ENCODE results near the gene TEX11.
"Not testable (repeated sequence)": the region's sequence is repeated elsewhere in the genome, so short reads cannot be mapped to it uniquely, and the experiment has no call there.

Gene TEX11

DNA sequence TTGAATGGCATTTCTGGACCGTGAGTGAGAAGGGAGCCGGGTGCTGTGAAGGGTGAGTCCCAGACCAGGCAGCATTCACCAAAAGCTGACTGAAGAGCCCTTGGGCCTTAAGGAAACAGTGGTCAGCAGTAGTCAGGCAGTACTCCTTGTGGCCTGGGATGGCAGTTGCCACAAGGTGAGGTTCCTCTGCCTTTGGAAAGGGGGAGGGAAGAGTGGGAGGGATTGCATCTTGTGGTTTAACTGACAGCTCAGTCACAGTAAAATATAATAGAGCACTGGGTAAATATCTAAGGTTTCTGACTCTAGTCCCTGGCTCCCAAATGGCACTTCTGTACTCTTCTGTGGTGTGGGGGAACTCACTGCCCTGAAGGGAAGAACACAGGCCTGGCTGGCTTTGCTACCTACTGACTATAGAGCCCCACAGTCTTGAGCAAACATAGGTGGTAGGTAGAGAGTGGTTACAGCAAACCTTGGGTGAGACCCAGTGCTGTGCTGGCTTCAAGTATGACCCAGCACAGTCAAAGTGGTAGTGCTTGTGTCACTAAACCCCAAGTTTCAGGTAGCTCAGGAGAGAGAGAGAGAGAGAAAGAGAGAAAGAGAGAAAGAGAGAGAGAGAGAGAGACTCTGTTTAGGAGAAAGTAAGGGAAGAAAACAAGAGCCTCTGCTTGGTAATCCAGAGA is 154.2 kb downstream of the TEX11 start:
- DNase-seq: no peak

GRCh38 chrX:70733774-70734173 is 174.7 kb downstream of the TEX11 start:
- not testable (repeated sequence) for DNase-seq

DNA sequence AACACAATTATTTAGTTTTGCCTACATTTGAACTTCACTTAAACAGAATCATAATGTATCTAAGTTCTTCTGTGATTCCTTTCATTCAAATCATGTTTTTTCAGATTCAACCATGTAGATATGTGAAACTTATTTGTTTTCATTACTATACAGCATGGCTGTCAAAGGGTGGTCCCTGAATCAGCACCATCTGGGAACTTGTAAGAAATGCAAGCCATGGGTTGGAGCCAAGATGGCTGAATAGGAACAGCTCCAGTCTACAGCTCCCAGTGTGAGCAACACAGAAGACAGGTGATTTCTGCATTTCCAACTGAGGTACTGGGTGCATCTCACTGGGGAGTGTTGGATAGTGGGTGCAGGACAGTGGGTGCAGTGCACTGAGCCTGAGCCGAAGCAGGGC is 180.6 kb downstream of the TEX11 start:
- not testable (repeated sequence) for DNase-seq

- no peak for DNase-seq
These were observed 187.8 kb downstream of the TEX11 start for GRCh38 chrX:70720721-70721120.

- not testable (repeated sequence) for DNase-seq
These were observed 197.2 kb downstream of the TEX11 start for GRCh38 chrX:70711336-70711735.

- no peak for DNase-seq
These were observed 214.0 kb downstream of the TEX11 start for GRCh38 chrX:70694339-70695122.

- DNase-seq: not testable (repeated sequence)
These were observed 229.1 kb downstream of the TEX11 start for GRCh38 chrX:70679455-70679854.

GRCh38 chrX:70675284-70675683 is 233.2 kb downstream of the TEX11 start:
- no peak for DNase-seq

GRCh38 chrX:70672326-70672725 is 236.2 kb downstream of the TEX11 start:
- no peak for DNase-seq

DNA sequence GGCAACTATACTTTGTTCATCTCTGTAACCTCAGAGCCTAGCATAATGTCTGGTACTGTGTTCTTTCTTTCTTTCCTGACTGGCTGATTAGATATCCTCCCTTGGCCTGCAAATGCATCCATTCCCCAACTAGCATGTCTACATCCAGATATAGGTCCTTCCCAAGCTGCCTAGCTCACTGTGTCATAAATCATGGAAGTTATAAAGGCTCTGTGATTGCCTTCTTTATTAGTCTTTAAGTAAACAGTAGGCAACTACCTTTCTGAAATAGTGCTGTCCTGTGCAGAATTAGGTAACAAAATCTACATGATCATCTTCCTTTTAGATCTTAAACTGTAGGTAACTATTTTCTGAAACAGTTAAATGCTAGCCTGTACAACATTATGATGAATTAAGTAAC is 239.4 kb downstream of the TEX11 start:
- no peak for DNase-seq

GRCh38 chrX:70664726-70665125 is 243.8 kb downstream of the TEX11 start:
- DNase-seq: no peak

DNA sequence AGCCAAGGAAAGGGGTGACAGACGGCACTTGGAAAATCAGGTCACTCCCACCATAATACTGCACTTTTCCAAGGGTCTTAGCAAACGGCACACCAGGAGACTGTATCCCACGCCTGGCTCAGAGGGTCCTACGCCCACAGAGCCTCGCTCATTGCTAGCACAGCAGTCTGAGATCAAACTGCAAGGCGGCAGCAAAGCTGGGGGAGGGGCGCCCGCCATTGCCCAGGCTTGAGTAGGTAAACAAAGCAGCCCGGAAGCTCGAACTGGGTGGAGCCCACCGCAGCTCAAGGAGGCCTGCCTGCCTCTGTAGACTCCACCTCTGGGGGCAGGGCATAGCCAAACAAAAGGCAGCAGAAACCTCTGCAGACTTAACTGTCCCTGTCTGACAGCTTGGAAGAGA is 247.4 kb downstream of the TEX11 start:
- not testable (repeated sequence) for DNase-seq

DNA sequence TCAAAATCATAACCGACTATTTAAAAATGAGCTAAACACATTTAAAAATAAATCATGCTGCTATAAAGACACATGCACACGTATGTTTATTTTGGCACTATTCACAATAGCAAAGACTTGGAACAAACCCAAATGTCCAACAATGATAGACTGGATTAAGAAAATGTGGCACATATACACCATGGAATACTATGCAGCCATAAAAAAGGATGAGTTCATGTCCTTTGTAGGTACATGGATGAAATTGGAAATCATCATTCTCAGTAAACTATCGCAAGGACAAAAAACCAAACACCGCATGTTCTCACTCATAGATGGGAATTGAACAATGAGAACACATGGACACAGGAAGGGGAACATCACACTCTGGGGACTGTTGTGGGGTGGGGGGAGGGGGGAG is 251.0 kb downstream of the TEX11 start:
- DNase-seq: not testable (repeated sequence)

- DNase-seq: no peak
These were observed 252.2 kb downstream of the TEX11 start for GRCh38 chrX:70656304-70656703.

DNA sequence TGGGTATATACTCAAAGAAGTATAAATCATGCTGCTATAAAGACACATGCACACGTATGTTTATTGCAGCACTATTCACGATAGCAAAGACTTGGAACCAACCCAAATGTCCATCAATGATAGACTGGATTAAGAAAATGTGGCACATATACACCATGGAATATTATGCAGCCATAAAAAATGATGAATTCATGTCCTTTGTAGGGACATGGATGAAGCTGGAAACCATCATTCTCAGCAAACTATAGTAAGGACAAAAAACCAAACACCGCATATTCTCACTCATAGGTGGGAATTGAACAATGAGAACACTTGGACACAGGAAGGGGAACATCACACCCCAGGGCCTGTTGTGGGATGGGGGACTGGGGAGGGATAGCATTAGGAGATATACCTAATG is 260.6 kb downstream of the TEX11 start:
- not testable (repeated sequence) for DNase-seq

DNA sequence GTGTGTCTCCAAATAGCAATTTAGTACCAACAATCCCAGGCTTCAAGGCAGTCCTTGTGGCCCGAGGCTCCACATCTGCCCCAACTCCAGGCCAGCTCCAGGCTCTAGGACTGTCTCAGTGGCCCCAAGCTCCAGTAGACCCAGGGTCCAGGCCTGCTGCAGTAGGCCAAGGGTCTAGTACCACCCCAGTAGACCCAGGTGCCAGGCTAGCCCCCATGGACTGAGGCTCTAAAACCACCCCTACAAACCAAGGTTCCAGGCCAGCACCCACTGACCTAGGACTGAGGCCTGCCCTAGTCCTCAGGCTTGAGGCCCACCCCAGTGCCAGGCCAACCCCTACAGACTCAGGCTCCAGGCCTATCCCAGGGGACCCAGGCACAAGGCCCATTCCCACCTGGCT is 272.3 kb downstream of the TEX11 start:
- DNase-seq: no peak

GRCh38 chrX:70635669-70636068 is 272.8 kb downstream of the TEX11 start:
- no peak for DNase-seq

- DNase-seq: no peak
These were observed 273.3 kb downstream of the TEX11 start for GRCh38 chrX:70635227-70635626.

GRCh38 chrX:70621743-70622142 is 286.8 kb downstream of the TEX11 start:
- DNase-seq: no peak

- no peak for DNase-seq
These were observed 290.0 kb downstream of the TEX11 start for GRCh38 chrX:70618467-70618866.

- DNase-seq: no peak
These were observed 295.2 kb downstream of the TEX11 start for GRCh38 chrX:70613295-70613694.

- no peak for DNase-seq
These were observed 303.2 kb downstream of the TEX11 start for GRCh38 chrX:70605352-70605751.

- peak; percentile 2 for DNase-seq
These were observed 316.4 kb downstream of the TEX11 start for GRCh38 chrX:70592091-70592490.

- not testable (repeated sequence) for DNase-seq
These were observed 321.4 kb downstream of the TEX11 start for GRCh38 chrX:70587158-70587557.

- no peak for DNase-seq
These were observed 331.1 kb downstream of the TEX11 start for GRCh38 chrX:70577442-70577841.
